Ishikawa (cell line): ENCODE measurements around the gene CKAP5.

Experiments used
- CEBPB ChIP-seq: IDR thresholded peaks from 2 replicates; pipeline ENCODE4 v1.6.1; 2012
- CREB1 ChIP-seq: IDR thresholded peaks from 2 replicates; pipeline ENCODE4 v1.6.1; 2012; ENCODE audit warnings: low read depth
- EGR1 ChIP-seq: IDR thresholded peaks from 2 replicates; pipeline ENCODE4 v1.6.1; 2012
- EP300 ChIP-seq: IDR thresholded peaks from 2 replicates; pipeline ENCODE4 v1.6.1; 2012; ENCODE audit warnings: borderline replicate concordance
- FOXM1 ChIP-seq: IDR thresholded peaks from 2 replicates; pipeline ENCODE4 v1.6.1; 2012; ENCODE audit warnings: low read depth, borderline replicate concordance
- MAX ChIP-seq: IDR thresholded peaks from 2 replicates; pipeline ENCODE4 v1.6.1; 2012
- NFIC ChIP-seq: IDR thresholded peaks from 2 replicates; pipeline ENCODE4 v1.6.1; 2012
- RAD21 ChIP-seq: IDR thresholded peaks from 2 replicates; pipeline ENCODE4 v1.6.1; 2012; ENCODE audit warnings: low read depth
- REST ChIP-seq: IDR thresholded peaks from 2 replicates; pipeline ENCODE4 v1.6.1; 2012; ENCODE audit warnings: low read depth, mild to moderate bottlenecking
- TAF1 ChIP-seq: IDR thresholded peaks from 2 replicates; pipeline ENCODE4 v1.6.1; 2012; ENCODE audit warnings: low read depth, mild to moderate bottlenecking
- TCF12 ChIP-seq: IDR thresholded peaks from 2 replicates; pipeline ENCODE4 v1.6.1; 2012; ENCODE audit warnings: low read depth
- TEAD4 ChIP-seq: IDR thresholded peaks from 2 replicates; pipeline ENCODE4 v1.6.1; 2012
- USF1 ChIP-seq: IDR thresholded peaks from 2 replicates; pipeline ENCODE4 v1.6.1; 2012
- YY1 ChIP-seq: IDR thresholded peaks from 2 replicates; pipeline ENCODE4 v1.6.1; 2012; ENCODE audit warnings: low read depth
- ZBTB7A ChIP-seq: IDR thresholded peaks from 2 replicates; pipeline ENCODE4 v1.6.1; 2012; ENCODE audit warnings: low read depth

Gene CKAP5

GRCh38 chr11:46826310-46827044, 19.6 kb downstream of the CKAP5 start:
- no peak for TF ChIP-seq TAF1
- 0 out of 2 replicates have a peak, but pooled peaks have one; percentile 32 for TF ChIP-seq MAX

- no peak for TF ChIP-seq TAF1
Observed at GRCh38 chr11:46808799-46809431, 37.2 kb downstream of the CKAP5 start.

GRCh38 chr11:46801694-46802470, 44.2 kb downstream of the CKAP5 start:
- TF ChIP-seq ZBTB7A (no peak), TCF12 (no peak), CEBPB (no peak), EP300 (no peak), REST (no peak), NFIC (no peak), USF1 (no peak), TEAD4 (no peak), TAF1 (no peak), CREB1 (no peak), MAX (no peak), FOXM1 (no peak), YY1 (no peak), EGR1 (no peak)

GRCh38 chr11:46800177-46800576, 45.9 kb downstream of the CKAP5 start:
- TF ChIP-seq NFIC (no peak), TEAD4 (no peak)

GRCh38 chr11:46778416-46778815, 67.7 kb downstream of the CKAP5 start:
- TF ChIP-seq FOXM1 (no peak), EGR1 (no peak), REST (no peak), TAF1 (no peak), CEBPB (no peak), MAX (no peak), CREB1 (no peak), YY1 (no peak), TEAD4 (no peak)

- no peak for TF ChIP-seq CREB1
- TF ChIP-seq USF1 = no peak
- TF ChIP-seq TCF12 = no peak
- TF ChIP-seq RAD21 = no peak
- TF ChIP-seq YY1 = no peak
- no peak for TF ChIP-seq TEAD4
- no peak for TF ChIP-seq NFIC
- no peak for TF ChIP-seq MAX
- TF ChIP-seq EP300 = no peak
- no peak for TF ChIP-seq ZBTB7A
- no peak for TF ChIP-seq REST
- TF ChIP-seq CEBPB = no peak
- TF ChIP-seq TAF1 = no peak
- TF ChIP-seq FOXM1 = no peak
- no peak for TF ChIP-seq EGR1
Observed at GRCh38 chr11:46776878-46777277, 69.2 kb downstream of the CKAP5 start.
